GM12878 (cell line): ENCODE measurements around the gene STIL. TPM values are rescaled to one million over a fixed set of nuclear protein-coding genes. Genes with fewer than 3 reads are reported as not detected.

ENCODE experiments used
- ATAC-seq: fragments of 200-7000 bp; cut with Tn5 transposase; 3 replicates; pipeline ENCODE4 v1.9.1; 2020; ENCODE audit warnings: mild to moderate bottlenecking, moderate library complexity
- BruUV-seq: library from RNA; stranded (reverse); fragments of 400-500 nt; replicated peaks from 2 replicates; lab custom pipeline; 2021; lab: Mats Ljungman, UMichigan
- CTCF ChIA-PET: fragments of 300-600 bp; sonication (Branson Sonifier 250); formaldehyde crosslinking; extraction: SDS; loops from one replicate; lab custom pipeline; 2021; ENCODE audit warnings: inconsistent platforms; lab: Yijun Ruan, JAX
- POLR2A ChIA-PET: fragments of 350-600 bp; formaldehyde crosslinking; extraction: SDS; loops from one replicate; lab custom pipeline; 2021; ENCODE audit warnings: inconsistent platforms; lab: Charles Lee
- RAD21 ChIA-PET: fragments of 300-600 bp; sonication (Branson Sonifier 250); formaldehyde crosslinking; loops from one replicate; lab custom pipeline; 2023; ENCODE audit warnings: antibody characterized with exemption; ENCODE audit not compliant: unreplicated experiment; lab: Charles Lee
- SMC1A ChIA-PET: fragments of 300-600 bp; sonication (Branson Sonifier 250); formaldehyde crosslinking; loops from one replicate; lab custom pipeline; 2023; ENCODE audit not compliant: unreplicated experiment, uncharacterized antibody; lab: Charles Lee
- DNase-seq: peaks from one replicate; pipeline ENCODE4 v3.0.0-alpha.2; 2011; ENCODE audit warnings: low read depth, low spot score
- FAIRE-seq: peaks from 3 replicates; lab custom pipeline; 2011; peaks lifted over from hg19 to GRCh38; lab: Jason Lieb, UNC
- H2AFZ ChIP-seq: 2 replicates; pipeline ENCODE4 v1.6.0; 2011; ENCODE audit warnings: low read depth, low read length, control low read depth; ENCODE audit not compliant: control insufficient read depth
- H3K27ac ChIP-seq: 2 replicates; pipeline ENCODE4 v1.5.1; 2011; ENCODE audit warnings: control low read depth; ENCODE audit not compliant: control insufficient read depth, insufficient read depth
- H3K27me3 ChIP-seq, 2 experiments: replicated peaks in 1 of 2; 2 replicates each; pipeline versions ENCODE4 v1.6.0 to v1.6.1; 2011; ENCODE audit warnings: low read length in 1 of 2; ENCODE audit not compliant: control insufficient read depth in 2 of 2, insufficient read depth in 2 of 2
- H3K36me3 ChIP-seq, 2 experiments: 2 replicates each; pipeline ENCODE4 v1.5.1; 2011; ENCODE audit warnings: low read length in 1 of 2; ENCODE audit not compliant: control insufficient read depth in 2 of 2, insufficient read depth in 2 of 2
- H3K4me1 ChIP-seq: 2 replicates; pipeline ENCODE4 v1.6.1; 2011; ENCODE audit warnings: mild to moderate bottlenecking, low read length, moderate library complexity, mixed read lengths; ENCODE audit not compliant: control insufficient read depth, insufficient read depth
- H3K4me2 ChIP-seq: 2 replicates; pipeline ENCODE4 v1.6.0; 2011; ENCODE audit warnings: control low read depth; ENCODE audit not compliant: control insufficient read depth, insufficient read depth
- H3K4me3 ChIP-seq: fragments of 200-600 bp; sonication (generic); 2 replicates; pipeline ENCODE4 v1.5.1; 2016
- H3K79me2 ChIP-seq: 2 replicates; pipeline ENCODE4 v1.6.0; 2011; ENCODE audit warnings: low read length; ENCODE audit not compliant: control insufficient read depth, insufficient read depth
- H3K9ac ChIP-seq: 2 replicates; pipeline ENCODE4 v1.8.0; 2011; ENCODE audit warnings: low read length, control low read depth, mixed read lengths; ENCODE audit not compliant: control insufficient read depth, insufficient read depth
- H3K9me3 ChIP-seq: replicated peaks from 3 replicates; pipeline ENCODE4 v1.5.1; 2011; ENCODE audit warnings: mild to moderate bottlenecking, low read length; ENCODE audit not compliant: control insufficient read depth, insufficient read depth
- H4K20me1 ChIP-seq: 2 replicates; pipeline ENCODE4 v1.6.0; 2011; ENCODE audit not compliant: control insufficient read depth, insufficient read depth
- NKRF ChIP-seq: fragments of 450-650 bp; conservative IDR thresholded peaks from 2 replicates; pipeline ENCODE4 v1.6.1; 2017; ENCODE audit warnings: mild to moderate bottlenecking, moderate library complexity
- RBBP5 ChIP-seq: fragments of 200-600 bp; sonication (generic); conservative IDR thresholded peaks from 2 replicates; pipeline ENCODE4 v1.6.1; 2016
- SKIL ChIP-seq: fragments of 450-650 bp; IDR thresholded peaks from 2 replicates; pipeline ENCODE4 v1.6.1; 2017; ENCODE audit warnings: mild to moderate bottlenecking, low read depth, inconsistent platforms; ENCODE audit not compliant: poor library complexity, severe bottlenecking
- WGBS: methylation state at CpG from one replicate; pipeline ENCODE4 v1.1.6; 2016; ENCODE audit warnings: low lambda C conversion rate; ENCODE audit not compliant: insufficient replicate concordance, insufficient coverage; ENCODE audit errors: missing lambda C conversion rate; 5-methylcytosine and 5-hydroxymethylcytosine counted together
- in situ Hi-C: fragments of 300-500 bp; cut with MboI; formaldehyde crosslinking; loops from 9 replicates; pipeline ENCODE4 v1.14.3; 2018; ENCODE audit warnings: mixed read lengths
- intact Hi-C: fragments of 100-400 bp; cut with micrococcal nuclease; formaldehyde crosslinking; loops from one replicate; pipeline ENCODE4 v1.14.2; 2022; ENCODE audit not compliant: unreplicated experiment
- polyA plus RNA-seq, 11 experiments: library from polyadenylated mRNA; depleted of rRNA in 4 of 11; unstranded in 6 of 11; stranded (reverse) in 5 of 11; fragments of >200 nt; fragmentation: Nextera tagmentation in 4 of 11; fragmentation: Illumina TruSeq in 1 of 11; extraction: Ambion mirVana in 4 of 11; extraction: Trizol in 1 of 11; gene quantifications; 1 replicate in 1 of 11; 2 replicates in 10 of 11; pipeline versions ENCODE4 v1.2.1 to v1.2.3, GENCODE V29; 2011 to 2016; ENCODE audit warnings: inconsistent platforms in 2 of 11, missing spikeins in 2 of 11, low read depth in 1 of 11
- total RNA-seq, 4 experiments: library from RNA; depleted of rRNA in 3 of 4; stranded (reverse); fragments of >200 nt in 3 of 4; fragmentation: Illumina TruSeq in 1 of 4; extraction: Trizol in 1 of 4; gene quantifications; 2 replicates each; pipeline versions ENCODE4 v1.2.1 to v1.2.3, GENCODE V29; 2013 to 2021

STIL gene
- total and polyA plus RNA-seq, 10 of the 15 experiments (the other 5 are each of a cell fraction or from before 2014, with no cell fraction given) = 6.0 to 35.1 (median 26.5) TPM

GRCh38 chr1:47326271-47326670 lies 12.3 kb upstream of the STIL start:
- ChIA-PET SMC1A (interaction anchor here (0.6 to 2.4 kb wide), 4 partner anchors 8 to 12 kb away, joined by 3 to 7 read pairs (median 4); partner anchors contain the start of gene CMPK1), RAD21 (no interaction called here), POLR2A (no interaction called here), CTCF (interaction anchor here (0.6 kb wide), 2 partner anchors 45 to 1579 kb away, joined by 3 read pairs; no protein-coding TSS in a partner anchor)
- no peak overlapping the region for H3K27ac ChIP-seq
- H3K9ac ChIP-seq = no peak overlapping the region
- intact Hi-C loops (no loop called here), in situ Hi-C loops (no loop called here)
- BruUV-seq = no TSS peak
- H3K4me3 ChIP-seq = no peak overlapping the region
- WGBS = 97% methylated on average over 2 of the region's 2 CpGs
- no peak overlapping the region for H3K4me2 ChIP-seq
- no peak for FAIRE-seq
- no peak overlapping the region for H2AFZ ChIP-seq
- ATAC-seq = no peak
- no peaks in the 10 kb centered on the region for H3K27me3 ChIP-seq
- no peaks in the 10 kb centered on the region for H3K4me1 ChIP-seq
- no peaks in the 10 kb centered on the region for H3K79me2 ChIP-seq
- no peaks in the 10 kb centered on the region for H3K9me3 ChIP-seq
- no peak for DNase-seq
- H4K20me1 ChIP-seq = no peaks in the 10 kb centered on the region
- TF ChIP-seq NKRF (no peak), SKIL (no peak), RBBP5 (no peak)
- no peaks in the 10 kb centered on the region for H3K36me3 ChIP-seq
